Pancreas (tissue), 10 donors: Measurements from ENCODE around the gene CSRP1. TPM values are rescaled to one million over a fixed set of nuclear protein-coding genes. Genes with fewer than 3 reads are reported as not detected.
A peak's percentile ranks its signal among the peaks of the same experiment; 100 is the strongest.

ENCODE experiments used
- ATAC-seq, 4 donors: fragments of 200-7000 bp; cut with Tn5 transposase; one replicate each; pipeline versions ENCODE4 v1.8.0 to v1.9.1; 2020; ENCODE audit warnings: mild to moderate bottlenecking in 4 of 4, moderate library complexity in 4 of 4
- DNase-seq, 6 donors: peaks; one replicate each; pipeline ENCODE4 v3.0.0-alpha.2; 2020
- FAIRE-seq: peaks from 2 replicates; lab custom pipeline; 2012; peaks lifted over from hg19 to GRCh38; lab: Jason Lieb, UNC
- H3K27ac ChIP-seq, 4 donors: fragments of 200-600 bp; sonication (generic); 1 replicate in 3 of 4; 2 replicates in 1 of 4; pipeline versions ENCODE4 v1.5.0 to v1.8.0; 2020
- H3K27me3 ChIP-seq, 4 donors: fragments of 200-600 bp; one replicate each; pipeline ENCODE4 v1.8.0; 2021
- H3K36me3 ChIP-seq, 3 donors: fragments of 200-600 bp; sonication (generic) in 1 of 3; one replicate each; pipeline versions ENCODE4 v1.5.0 to v1.8.0; 2020 to 2021
- H3K4me1 ChIP-seq, 3 donors: fragments of 200-600 bp; one replicate each; pipeline ENCODE4 v1.8.0; 2021
- H3K4me3 ChIP-seq, 4 donors: fragments of 200-600 bp; sonication (generic) in 2 of 4; one replicate each; pipeline versions ENCODE4 v1.5.0 to v1.8.0; 2020 to 2021
- H3K9me3 ChIP-seq, 4 donors: fragments of 200-600 bp; one replicate each; pipeline ENCODE4 v1.8.0; 2021
- CTCF ChIP-seq, 4 donors: fragments of 200-600 bp; sonication (generic) in 3 of 4; IDR thresholded peaks; one replicate each; pipeline versions ENCODE4 v1.5.0 to v1.8.0; 2021; ENCODE audit warnings: antibody characterized with exemption in 4 of 4
- WGBS, 2 donors: extraction: QIAGEN DNeasy Blood & Tissue Kit; methylation state at CpG; one replicate each; pipeline ENCODE4 v1.1.7; 2013; 5-methylcytosine and 5-hydroxymethylcytosine counted together
- intact Hi-C, 3 donors: fragments of 100-400 bp; cut with DNase I; formaldehyde crosslinking; loops; one replicate each; pipeline versions ENCODE4 v1.11.1 to v1.14.2; 2022
- polyA plus RNA-seq, 2 donors: library from polyadenylated mRNA; stranded (reverse); fragments of 200-250 nt; gene quantifications; one replicate each; pipeline ENCODE4 v1.2.3, GENCODE V29; 2013
- total RNA-seq, 6 donors: library from RNA; stranded (reverse); fragmentation: NEBNext Ultra II Directional in 4 of 6; extraction: Animal tissue kit (Norgen Biotek cat#: 25700) in 4 of 6; gene quantifications; one replicate each; pipeline versions ENCODE4 v1.2.1 to v1.2.4, GENCODE V29; 2021 to 2023
- donor health status: healthy with polysubstance abuse.
- donor health status: DM: no; HTN: no; CAD: no; lungs with moderate emphysema.
- donor health status: DM: no; HTN: no; CAD: no.
- donor health status: control.
- donor health status: control.
- donor health status: Bipolar disorder and iron deficiency.
- donor health status: DM: yes; HTN: yes; CAD: no.
- donor health status: DM: no; HTN: no; CAD: no.
- donor health status: DM: no; HTN: no; CAD: no.
- donor health status: DM: yes; HTN: yes; CAD: no.

CSRP1 gene
- total and polyA plus RNA-seq, 8 donors: 49.6 to 103 (median 72.0) TPM

GRCh38 chr1:201450721-201451291 is 56.1 kb downstream of the CSRP1 start:
- H3K4me3 ChIP-seq: no peak overlapping the region
- peak in 3 of 4 donors; percentile 22 to 46 (median 23) for ATAC-seq
- H3K27ac ChIP-seq: peak overlapping the region in 2 of 4 donors; percentile 20 to 31
- FAIRE-seq: no peak
- WGBS, 2 donors: 36 to 41% methylated on average over 12 of the region's 12 CpGs
- H3K36me3 ChIP-seq: no peaks in the 10 kb centered on the region
- no peaks in the 10 kb centered on the region for H3K9me3 ChIP-seq
- no peaks in the 10 kb centered on the region for H3K27me3 ChIP-seq
- intact Hi-C loops: no loop called here
- no peaks in the 10 kb centered on the region for H3K4me1 ChIP-seq
- DNase-seq: peak in 1 of 6 donors; percentile 26
- no peak for TF ChIP-seq CTCF (IDR thresholded peaks at IDR 0.05)

DNA sequence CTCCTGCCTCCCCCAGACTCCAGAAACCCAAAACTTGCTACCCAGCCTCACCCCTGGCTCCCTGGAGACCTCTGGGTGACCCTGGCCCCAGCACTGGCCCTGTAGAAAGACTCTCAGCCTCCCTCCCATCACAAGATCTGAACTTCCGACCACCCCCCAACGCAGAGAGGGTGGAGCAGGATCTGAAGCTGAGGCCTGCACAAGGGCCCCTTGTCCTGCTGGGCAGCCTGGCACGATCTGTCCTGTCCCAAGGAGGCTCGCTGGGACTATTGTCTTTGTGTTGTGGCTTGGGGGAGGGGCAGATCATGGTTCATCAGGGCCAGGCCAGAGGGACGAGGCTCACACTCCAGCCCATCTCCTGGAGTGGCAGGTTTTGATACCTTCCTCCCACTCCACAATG is 57.9 kb downstream of the CSRP1 start:
- H3K27me3 ChIP-seq: no peaks in the 10 kb centered on the region
- H3K4me3 ChIP-seq: no peak overlapping the region
- ATAC-seq (peak in 1 of 4 donors; percentile 6), FAIRE-seq (no peak), DNase-seq (no peak)
- WGBS, 2 donors: 50 to 68% methylated on average over 4 to 5 of the region's 5 CpGs
- peak overlapping the region; percentile 46 to 67 (median 57) for H3K27ac ChIP-seq
- no peaks in the 10 kb centered on the region for H3K4me1 ChIP-seq
- H3K36me3 ChIP-seq: no peaks in the 10 kb centered on the region
- no peaks in the 10 kb centered on the region for H3K9me3 ChIP-seq
- TF ChIP-seq CTCF (IDR thresholded peaks at IDR 0.05): no peak
- intact Hi-C loops: no loop called here

DNA sequence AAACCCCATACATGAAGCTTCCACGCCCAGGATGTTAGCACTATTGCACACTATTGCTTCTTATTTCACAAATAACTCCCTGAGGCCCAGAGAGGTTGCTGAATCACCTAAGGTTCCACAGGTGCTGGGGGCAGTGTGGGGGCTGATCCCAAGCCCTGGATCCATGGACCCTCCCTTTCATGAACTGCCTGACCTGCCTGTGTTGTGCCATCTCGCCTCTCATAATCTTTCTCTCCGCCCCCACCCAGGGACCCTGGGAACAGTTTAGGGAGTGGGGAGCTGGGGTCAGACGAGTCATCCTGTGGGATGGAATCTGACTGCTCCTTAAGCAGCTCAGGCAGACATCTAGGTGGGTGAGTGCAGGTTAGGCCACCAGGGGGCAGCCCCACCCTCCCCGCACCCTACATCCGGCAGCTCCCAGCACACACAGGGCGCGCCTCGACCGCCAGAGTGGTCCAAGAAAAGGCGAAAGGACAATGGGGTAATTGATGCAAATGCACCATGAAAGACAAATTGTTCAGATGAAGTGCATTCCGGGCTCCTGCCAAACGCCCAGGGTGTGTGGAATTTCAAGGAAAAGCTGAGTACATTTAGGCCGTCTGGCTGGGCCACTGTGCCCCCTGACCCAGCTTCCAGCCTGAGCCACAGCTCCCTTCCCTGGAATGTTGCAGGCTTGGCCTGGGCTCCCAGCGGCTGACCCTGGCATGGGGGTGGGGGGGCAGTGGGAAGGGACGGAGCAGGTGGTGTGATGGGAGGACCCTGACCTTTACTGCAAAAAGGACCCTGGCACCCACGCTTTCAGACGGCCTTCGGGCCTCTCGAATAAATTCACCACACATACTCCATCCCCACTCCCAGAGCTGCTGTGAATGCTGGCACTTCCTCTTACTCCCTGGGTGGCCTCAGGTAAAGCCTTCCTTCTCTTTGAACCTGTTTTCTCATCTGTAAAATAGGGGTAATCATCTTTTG is 58.7 kb downstream of the CSRP1 start:
- Histone ChIP-seq H3K9me3 (no peaks in the 10 kb centered on the region), H3K4me3 (no peak overlapping the region), H3K27me3 (no peaks in the 10 kb centered on the region), H3K36me3 (no peaks in the 10 kb centered on the region), H3K4me1 (no peaks in the 10 kb centered on the region), H3K27ac (peak overlapping the region; percentile 46 to 67 (median 57))
- DNase-seq: peak; percentile 55 to 88 (median 80)
- peak; percentile 62 to 87 (median 78) for TF ChIP-seq CTCF (IDR thresholded peaks at IDR 0.05)
- 16 to 23% methylated on average over 20 of the region's 20 CpGs for WGBS, 2 donors
- no peak for FAIRE-seq
- ATAC-seq: peak; percentile 94 to 96 (median 95)
- intact Hi-C loops: no loop called here

- FAIRE-seq (no peak), DNase-seq (no peak), ATAC-seq (no peak)
- no peaks in the 10 kb centered on the region for H3K4me1 ChIP-seq
- TF ChIP-seq CTCF (IDR thresholded peaks at IDR 0.05): no peak
- H3K27me3 ChIP-seq: no peaks in the 10 kb centered on the region
- H3K27ac ChIP-seq: no peak overlapping the region
- intact Hi-C loops: no loop called here
- 88 to 89% methylated on average over 6 of the region's 6 CpGs for WGBS, 2 donors
- no peaks in the 10 kb centered on the region for H3K9me3 ChIP-seq
- no peaks in the 10 kb centered on the region for H3K36me3 ChIP-seq
- H3K4me3 ChIP-seq: no peak overlapping the region
Measured at GRCh38 chr1:201445310-201445709, 61.6 kb downstream of the CSRP1 start.
